Skeletal muscle tissue (tissue), 4 donors: ENCODE results near the gene LHB. TPM values are rescaled to one million over a fixed set of nuclear protein-coding genes. Genes with fewer than 3 reads are reported as not detected.
"Not testable (repeated sequence)": the region's sequence is repeated elsewhere in the genome, so short reads cannot be mapped to it uniquely, and the experiment has no call there.

Source experiments
- H3K27ac ChIP-seq: one replicate; pipeline ENCODE4 v1.7.0; 2013; ENCODE audit warnings: mild to moderate bottlenecking, low read depth, low read length, inconsistent platforms
- H3K27me3 ChIP-seq, 3 donors: one replicate each; pipeline ENCODE4 v1.7.0; 2013; ENCODE audit warnings: low read length in 3 of 3; ENCODE audit not compliant: control insufficient read depth in 3 of 3, insufficient read depth in 3 of 3
- H3K36me3 ChIP-seq, 3 donors: one replicate each; pipeline ENCODE4 v1.7.0; 2013; ENCODE audit warnings: low read length in 3 of 3; ENCODE audit not compliant: control insufficient read depth in 3 of 3, insufficient read depth in 3 of 3
- H3K4me1 ChIP-seq, 3 donors: one replicate each; pipeline ENCODE4 v1.7.0; 2013; ENCODE audit warnings: low read length in 3 of 3, mild to moderate bottlenecking in 3 of 3; ENCODE audit not compliant: control insufficient read depth in 3 of 3, insufficient read depth in 3 of 3
- H3K4me3 ChIP-seq, 3 donors: one replicate each; pipeline ENCODE4 v1.7.0; 2013; ENCODE audit warnings: low read length in 3 of 3
- H3K9ac ChIP-seq, 3 donors: one replicate each; pipeline ENCODE4 v1.7.0; 2013; ENCODE audit warnings: low read length in 3 of 3, mild to moderate bottlenecking in 3 of 3, moderate library complexity in 2 of 3, low read depth in 1 of 3
- H3K9me3 ChIP-seq, 3 donors: one replicate each; pipeline ENCODE4 v1.7.0; 2013; ENCODE audit warnings: low read length in 3 of 3; ENCODE audit not compliant: control insufficient read depth in 3 of 3
- total RNA-seq: library from RNA; depleted of rRNA; stranded (reverse); fragments of >200 nt; gene quantifications from one replicate; pipeline ENCODE4 v1.2.3, GENCODE V29; 2014
- donor health status: Osteomylitis.

Gene LHB
- total RNA-seq, 1 donor from 2014 or later = not detected

GRCh38 chr19:49056902-49057596 is 40.2 kb upstream of the LHB start:
- Histone ChIP-seq H3K4me3 (peak overlapping the region; percentile 66 to 81 (median 70)), H3K4me1 (peaks cover 15 to 27% (median 20%) of the 10 kb centered on the region in 3 donors), H3K9ac (peak overlapping the region; percentile 70 to 87 (median 77))
- not testable (repeated sequence) for H3K27me3 ChIP-seq, H3K27ac ChIP-seq, H3K9me3 ChIP-seq, H3K36me3 ChIP-seq

GRCh38 chr19:49056101-49056901 is 39.4 kb upstream of the LHB start:
- Histone ChIP-seq H3K36me3 (no peaks in the 10 kb centered on the region), H3K4me3 (peak overlapping the region; percentile 66 to 81 (median 70)), H3K4me1 (peaks cover 15 to 27% (median 20%) of the 10 kb centered on the region in 3 donors), H3K9ac (peak overlapping the region; percentile 70 to 87 (median 77)), H3K9me3 (no peaks in the 10 kb centered on the region), H3K27me3 (peaks cover 0 to 5% (median 0%) of the 10 kb centered on the region in 3 donors), H3K27ac (no peak overlapping the region)

- not testable (repeated sequence) for H3K4me1 ChIP-seq, H3K36me3 ChIP-seq, H3K9ac ChIP-seq, H3K27me3 ChIP-seq, H3K27ac ChIP-seq, H3K4me3 ChIP-seq, H3K9me3 ChIP-seq
Measured at GRCh38 chr19:49050376-49051033, 33.6 kb upstream of the LHB start.

DNA sequence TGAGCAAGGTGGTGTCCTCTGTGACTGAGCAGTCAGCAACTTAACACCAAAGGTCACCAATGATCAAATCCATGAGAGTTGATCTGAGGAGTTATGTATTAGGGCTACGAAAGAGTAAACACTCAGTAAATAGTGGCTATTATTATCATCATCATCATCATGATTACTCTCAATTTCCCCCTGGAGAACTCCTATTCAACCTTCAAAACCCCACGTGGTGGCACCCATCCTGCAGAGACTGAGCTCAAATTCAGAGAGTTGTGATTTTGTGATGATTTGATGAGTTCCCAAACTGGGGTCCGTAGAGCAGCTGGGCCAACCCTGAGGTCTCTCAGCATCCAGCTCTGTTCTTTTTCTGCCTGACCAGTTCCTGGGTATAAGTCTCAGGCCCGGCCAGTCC is 32.9 kb upstream of the LHB start:
- not testable (repeated sequence) for H3K36me3 ChIP-seq, H3K9ac ChIP-seq, H3K27me3 ChIP-seq, H3K9me3 ChIP-seq, H3K27ac ChIP-seq, H3K4me1 ChIP-seq, H3K4me3 ChIP-seq

- H3K36me3 ChIP-seq, H3K4me1 ChIP-seq, H3K27ac ChIP-seq, H3K4me3 ChIP-seq, H3K9ac ChIP-seq, H3K27me3 ChIP-seq, H3K9me3 ChIP-seq: not testable (repeated sequence)
Measured at GRCh38 chr19:49049011-49049410, 32.1 kb upstream of the LHB start, which contains the start of gene CGB8. TSS of gene CGB8 (minus strand) at chr19:49049111. CDS start at chr19:49048739, 372 bp downstream.

DNA sequence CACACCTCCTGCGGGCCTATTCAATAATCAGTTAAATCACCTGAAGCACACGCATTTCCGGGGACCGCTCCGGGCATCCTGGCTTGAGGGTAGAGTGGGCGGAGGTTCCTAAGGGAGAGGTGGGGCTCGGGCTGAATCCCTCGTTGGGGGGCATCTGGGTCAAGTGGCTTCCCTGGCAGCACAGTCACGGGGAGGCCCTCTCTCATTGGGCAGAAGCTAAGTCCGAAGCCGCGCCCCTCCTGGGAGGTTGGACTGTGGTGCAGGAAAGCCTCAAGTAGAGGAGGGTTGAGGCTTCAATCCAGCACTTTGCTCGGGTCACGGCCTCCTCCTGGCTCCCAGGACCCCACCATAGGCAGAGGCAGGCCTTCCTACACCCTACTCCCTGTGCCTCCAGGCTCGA is 26.7 kb upstream of the LHB start, which contains the start of gene CGB5:
CGB5 (plus strand) TSS at position 301 of the 400 bp plus-strand sequence. CDS start 362 bp downstream, outside the sequence.
- not testable (repeated sequence) for H3K4me3 ChIP-seq, H3K4me1 ChIP-seq, H3K27ac ChIP-seq, H3K36me3 ChIP-seq, H3K9me3 ChIP-seq, H3K27me3 ChIP-seq, H3K9ac ChIP-seq

DNA sequence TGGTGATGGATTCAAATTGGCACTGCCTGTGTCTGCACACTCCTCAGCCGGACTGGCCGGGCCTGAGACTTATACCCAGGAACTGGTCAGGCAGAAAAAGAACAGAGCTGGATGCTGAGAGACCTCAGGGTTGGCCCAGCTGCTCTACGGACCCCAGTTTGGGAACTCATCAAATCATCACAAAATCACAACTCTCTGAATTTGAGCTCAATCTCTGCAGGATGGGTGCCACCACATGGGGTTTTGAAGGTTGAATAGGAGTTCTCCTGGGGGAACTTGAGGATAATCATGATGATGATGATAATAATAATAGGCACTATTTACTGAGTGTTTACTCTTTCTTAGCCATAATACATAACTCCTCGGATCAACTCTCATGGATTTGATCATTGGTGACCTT is 25.8 kb upstream of the LHB start:
- H3K9ac ChIP-seq, H3K4me1 ChIP-seq, H3K27me3 ChIP-seq, H3K36me3 ChIP-seq, H3K4me3 ChIP-seq, H3K9me3 ChIP-seq, H3K27ac ChIP-seq: not testable (repeated sequence)

- no peaks in the 10 kb centered on the region for H3K27me3 ChIP-seq
- H3K4me1 ChIP-seq = no peaks in the 10 kb centered on the region
- no peak overlapping the region for H3K4me3 ChIP-seq
- H3K9me3 ChIP-seq = no peaks in the 10 kb centered on the region
- H3K36me3 ChIP-seq = no peaks in the 10 kb centered on the region
- H3K9ac ChIP-seq = no peak overlapping the region
- no peak overlapping the region for H3K27ac ChIP-seq
Measured at GRCh38 chr19:49042177-49042576, 25.3 kb upstream of the LHB start.

GRCh38 chr19:49039736-49040135 is 22.8 kb upstream of the LHB start:
- not testable (repeated sequence) for H3K27me3 ChIP-seq, H3K36me3 ChIP-seq, H3K9ac ChIP-seq, H3K27ac ChIP-seq, H3K4me1 ChIP-seq, H3K9me3 ChIP-seq, H3K4me3 ChIP-seq
